Measurements from ENCODE around the gene KRT76. TPM values are rescaled to one million over a fixed set of nuclear protein-coding genes. Genes with fewer than 3 reads are reported as not detected.

The KRT76 gene
- total RNA-seq, 1 donor from 2014 or later = not detected

Other genes with a start within 250 kb of the KRT76 start
- not detected for gene KRT71, start 224.2 kb downstream of the KRT76 start, total RNA-seq
- not detected for gene KRT74, start 203.5 kb downstream of the KRT76 start, total RNA-seq
- not detected for gene KRT72, start 175.9 kb downstream of the KRT76 start, total RNA-seq
- gene KRT73, start 158.8 kb downstream of the KRT76 start, total RNA-seq = not detected
- not detected for gene KRT2, start 125.1 kb downstream of the KRT76 start, total RNA-seq
- gene KRT1, start 96.9 kb downstream of the KRT76 start, total RNA-seq = not detected
- not detected for gene KRT77, start 73.8 kb downstream of the KRT76 start, total RNA-seq
- gene KRT3, start 18.8 kb upstream of the KRT76 start, total RNA-seq = not detected
- not detected for gene KRT4, start 36.8 kb upstream of the KRT76 start, total RNA-seq
- not detected for gene KRT79, start 57.0 kb upstream of the KRT76 start, total RNA-seq
- gene KRT78, start 71.6 kb upstream of the KRT76 start, total RNA-seq = not detected
- gene KRT8, start 127.7 kb upstream of the KRT76 start, total RNA-seq = 82.2 TPM
- 10.7 TPM for gene KRT18, start 171.8 kb upstream of the KRT76 start, total RNA-seq
- gene EIF4B, start 229.1 kb upstream of the KRT76 start, total RNA-seq = 324 TPM

Data from cardiac septum (tissue), 1 donor.